Hepatocyte (in vitro differentiated cells): ENCODE results near the gene NSF. TPM values are rescaled to one million over a fixed set of nuclear protein-coding genes. Genes with fewer than 3 reads are reported as not detected.

Source experiments
- DNase-seq: peaks from one replicate; pipeline ENCODE4 v3.0.0-alpha.2; 2016; ENCODE audit warnings: low spot score
- H2AFZ ChIP-seq: fragments of 200-600 bp; sonication (generic); 2 replicates; pipeline ENCODE4 v1.6.0; 2016; ENCODE audit warnings: antibody characterized with exemption, mild to moderate bottlenecking
- H3K27ac ChIP-seq: fragments of 200-600 bp; sonication (generic); 2 replicates; pipeline ENCODE4 v1.5.1; 2016; ENCODE audit warnings: mild to moderate bottlenecking
- H3K27me3 ChIP-seq: fragments of 200-600 bp; sonication (generic); 2 replicates; pipeline ENCODE4 v1.6.1; 2016
- H3K36me3 ChIP-seq: fragments of 200-600 bp; sonication (generic); replicated peaks from 2 replicates; pipeline ENCODE4 v1.5.1; 2016; ENCODE audit warnings: low read depth; ENCODE audit not compliant: insufficient read depth
- H3K4me1 ChIP-seq: fragments of 200-600 bp; sonication (generic); 2 replicates; pipeline ENCODE4 v1.5.1; 2016; ENCODE audit warnings: mild to moderate bottlenecking, moderate library complexity; ENCODE audit not compliant: insufficient read depth
- H3K4me2 ChIP-seq: fragments of 200-600 bp; sonication (generic); 2 replicates; pipeline ENCODE4 v1.6.0; 2016
- H3K4me3 ChIP-seq: fragments of 200-600 bp; sonication (generic); 2 replicates; pipeline ENCODE4 v1.5.1; 2016; ENCODE audit warnings: mild to moderate bottlenecking
- H3K79me2 ChIP-seq: fragments of 200-600 bp; sonication (generic); 2 replicates; pipeline ENCODE4 v1.6.0; 2017; ENCODE audit warnings: mild to moderate bottlenecking
- H3K9me2 ChIP-seq: fragments of 200-600 bp; sonication (generic); replicated peaks from 2 replicates; pipeline ENCODE4 v1.6.0; 2017; ENCODE audit warnings: mild to moderate bottlenecking; ENCODE audit not compliant: insufficient read depth
- H3K9me3 ChIP-seq: fragments of 200-600 bp; sonication (generic); 2 replicates; pipeline ENCODE4 v1.5.1; 2016; ENCODE audit warnings: low read depth, mild to moderate bottlenecking
- H4K20me1 ChIP-seq: fragments of 200-600 bp; sonication (generic); 2 replicates; pipeline ENCODE4 v1.6.0; 2016; ENCODE audit warnings: mild to moderate bottlenecking; ENCODE audit not compliant: insufficient read depth, poor library complexity, severe bottlenecking
- CTCF ChIP-seq: fragments of 200-600 bp; sonication (generic); IDR thresholded peaks from 2 replicates; pipeline ENCODE4 v1.5.1; 2016; ENCODE audit warnings: antibody characterized with exemption, mild to moderate bottlenecking; ENCODE audit not compliant: poor library complexity
- EZH2 ChIP-seq: fragments of 200-600 bp; sonication (generic); IDR thresholded peaks from 2 replicates; pipeline ENCODE4 v1.6.1; 2016; ENCODE audit warnings: antibody characterized with exemption, mild to moderate bottlenecking, borderline replicate concordance
- EZH2phosphoT487 ChIP-seq: fragments of 200-600 bp; sonication (generic); IDR thresholded peaks from one replicate; pipeline ENCODE4 v1.6.1; 2018; ENCODE audit warnings: antibody characterized with exemption, mild to moderate bottlenecking, low read depth, moderate library complexity; ENCODE audit not compliant: unreplicated experiment, severe bottlenecking
- WGBS: methylation state at CpG from one replicate; pipeline ENCODE4 v1.1.6; 2016; ENCODE audit warnings: low lambda C conversion rate; ENCODE audit errors: missing lambda C conversion rate; 5-methylcytosine and 5-hydroxymethylcytosine counted together
- polyA plus RNA-seq: library from polyadenylated mRNA; unstranded; fragments of >200 nt; fragmentation: Nextera tagmentation; extraction: Ambion mirVana; gene quantifications from 2 replicates; pipeline ENCODE4 v1.2.1, GENCODE V29; 2016
- total RNA-seq: library from RNA; depleted of rRNA; stranded (reverse); fragments of >200 nt; gene quantifications from 2 replicates; pipeline ENCODE4 v1.2.3, GENCODE V29; 2014

The NSF gene
- total and polyA plus RNA-seq, 2 experiments from 2014 or later = 22.6 to 35.1 TPM

GRCh38 chr17:46758614-46759013, 168.1 kb downstream of the NSF start:
- Histone ChIP-seq H3K27ac (no peak overlapping the region), H3K9me3 (no peaks in the 10 kb centered on the region), H4K20me1 (no peaks in the 10 kb centered on the region), H2AFZ (no peak overlapping the region), H3K27me3 (no peaks in the 10 kb centered on the region), H3K79me2 (no peaks in the 10 kb centered on the region), H3K4me3 (no peak overlapping the region), H3K36me3 (no peaks in the 10 kb centered on the region), H3K4me2 (no peak overlapping the region), H3K4me1 (no peaks in the 10 kb centered on the region), H3K9me2 (no peaks in the 10 kb centered on the region)
- no peak for TF ChIP-seq EZH2phosphoT487
- no peak for TF ChIP-seq EZH2
- 72% methylated on average over 5 of the region's 5 CpGs for WGBS
- DNase-seq = no peak

- no peak overlapping the region for H3K4me2 ChIP-seq
- H4K20me1 ChIP-seq = no peaks in the 10 kb centered on the region
- no peak overlapping the region for H3K4me3 ChIP-seq
- H3K79me2 ChIP-seq = no peaks in the 10 kb centered on the region
- no peaks in the 10 kb centered on the region for H3K9me3 ChIP-seq
- no peak for DNase-seq
- TF ChIP-seq EZH2 = no peak
- TF ChIP-seq CTCF = no peak
- TF ChIP-seq EZH2phosphoT487 = no peak
- no peak overlapping the region for H2AFZ ChIP-seq
- no peaks in the 10 kb centered on the region for H3K36me3 ChIP-seq
- WGBS = 97% methylated on average over 9 of the region's 9 CpGs
- no peaks in the 10 kb centered on the region for H3K27me3 ChIP-seq
- H3K4me1 ChIP-seq = no peaks in the 10 kb centered on the region
- no peaks in the 10 kb centered on the region for H3K9me2 ChIP-seq
- no peak overlapping the region for H3K27ac ChIP-seq
Measured at GRCh38 chr17:46759141-46759540, 168.7 kb downstream of the NSF start.

- no peak overlapping the region for H2AFZ ChIP-seq
- H3K4me1 ChIP-seq = no peaks in the 10 kb centered on the region
- no peaks in the 10 kb centered on the region for H3K9me2 ChIP-seq
- H3K9me3 ChIP-seq = no peaks in the 10 kb centered on the region
- 74% methylated on average over 3 of the region's 3 CpGs for WGBS
- H3K4me3 ChIP-seq = no peak overlapping the region
- no peaks in the 10 kb centered on the region for H3K36me3 ChIP-seq
- no peaks in the 10 kb centered on the region for H3K27me3 ChIP-seq
- H3K4me2 ChIP-seq = no peak overlapping the region
- no peaks in the 10 kb centered on the region for H3K79me2 ChIP-seq
- H4K20me1 ChIP-seq = no peaks in the 10 kb centered on the region
- no peak for TF ChIP-seq CTCF
- TF ChIP-seq EZH2phosphoT487 = no peak
- no peak for DNase-seq
- H3K27ac ChIP-seq = no peak overlapping the region
Measured at GRCh38 chr17:46763416-46763815, 172.9 kb downstream of the NSF start.

GRCh38 chr17:46764000-46764708, 173.7 kb downstream of the NSF start:
- Histone ChIP-seq H3K4me3 (no peak overlapping the region), H2AFZ (no peak overlapping the region), H3K79me2 (no peaks in the 10 kb centered on the region), H4K20me1 (no peaks in the 10 kb centered on the region), H3K27ac (no peak overlapping the region), H3K9me3 (no peaks in the 10 kb centered on the region), H3K36me3 (no peaks in the 10 kb centered on the region), H3K27me3 (no peaks in the 10 kb centered on the region), H3K9me2 (no peaks in the 10 kb centered on the region), H3K4me1 (no peaks in the 10 kb centered on the region), H3K4me2 (no peak overlapping the region)
- DNase-seq = no peak
- 90% methylated on average over 12 of the region's 12 CpGs for WGBS
- TF ChIP-seq EZH2phosphoT487 (no peak), EZH2 (no peak), CTCF (no peak)
